GM10248 (cell line): Measurements from ENCODE around the gene SCLY.
"Not testable (repeated sequence)": the region's sequence is repeated elsewhere in the genome, so short reads cannot be mapped to it uniquely, and the experiment has no call there.

ENCODE experiments used
- CTCF ChIA-PET: fragments of 300-600 bp; sonication (Branson Sonifier 250); formaldehyde crosslinking; extraction: SDS; loops from one replicate; lab custom pipeline; 2021; ENCODE audit warnings: antibody characterized with exemption; lab: Yijun Ruan, JAX
- POLR2A ChIA-PET: fragments of 350-650 bp; sonication (Branson Sonifier 250); formaldehyde crosslinking; extraction: SDS; loops from one replicate; lab custom pipeline; 2020; ENCODE audit warnings: antibody characterized with exemption; lab: Yijun Ruan, JAX
- DNase-seq: peaks from one replicate; pipeline ENCODE4 v3.0.0; 2012; ENCODE audit errors: extremely low spot score
- TF ChIP-seq, protein P1 (sequence below): IDR thresholded peaks from 2 replicates; pipeline ENCODE4 v1.5.1; 2012; ENCODE audit warnings: mild to moderate bottlenecking, low read depth; ENCODE audit errors: extremely low read depth, missing control alignments, control extremely low read depth

Gene SCLY

DNA sequence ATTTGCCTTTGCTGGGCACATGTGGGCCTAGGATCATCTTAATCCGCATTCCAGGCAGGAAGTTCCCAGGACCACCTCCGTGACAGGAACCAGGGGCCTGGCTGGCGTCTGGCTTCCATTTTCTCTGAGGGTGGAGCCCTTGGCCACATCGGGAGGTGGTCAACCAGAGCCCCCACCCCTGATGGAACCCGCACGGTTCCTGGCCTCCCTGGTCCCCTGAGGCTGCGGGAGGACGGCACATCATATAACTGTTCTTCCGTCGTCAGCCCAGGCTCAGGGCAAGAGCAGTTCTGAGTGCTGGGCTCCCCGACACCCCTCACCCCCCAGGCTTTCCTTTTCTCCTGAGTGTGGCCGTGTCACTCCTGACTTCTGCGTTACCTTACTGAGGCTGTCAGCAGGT, 52.8 kb downstream of the SCLY start:
- TF ChIP-seq, protein P1, sequence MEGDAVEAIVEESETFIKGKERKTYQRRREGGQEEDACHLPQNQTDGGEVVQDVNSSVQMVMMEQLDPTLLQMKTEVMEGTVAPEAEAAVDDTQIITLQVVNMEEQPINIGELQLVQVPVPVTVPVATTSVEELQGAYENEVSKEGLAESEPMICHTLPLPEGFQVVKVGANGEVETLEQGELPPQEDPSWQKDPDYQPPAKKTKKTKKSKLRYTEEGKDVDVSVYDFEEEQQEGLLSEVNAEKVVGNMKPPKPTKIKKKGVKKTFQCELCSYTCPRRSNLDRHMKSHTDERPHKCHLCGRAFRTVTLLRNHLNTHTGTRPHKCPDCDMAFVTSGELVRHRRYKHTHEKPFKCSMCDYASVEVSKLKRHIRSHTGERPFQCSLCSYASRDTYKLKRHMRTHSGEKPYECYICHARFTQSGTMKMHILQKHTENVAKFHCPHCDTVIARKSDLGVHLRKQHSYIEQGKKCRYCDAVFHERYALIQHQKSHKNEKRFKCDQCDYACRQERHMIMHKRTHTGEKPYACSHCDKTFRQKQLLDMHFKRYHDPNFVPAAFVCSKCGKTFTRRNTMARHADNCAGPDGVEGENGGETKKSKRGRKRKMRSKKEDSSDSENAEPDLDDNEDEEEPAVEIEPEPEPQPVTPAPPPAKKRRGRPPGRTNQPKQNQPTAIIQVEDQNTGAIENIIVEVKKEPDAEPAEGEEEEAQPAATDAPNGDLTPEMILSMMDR: no peak
- no peak for DNase-seq
- ChIA-PET CTCF (no interaction called here), POLR2A (no interaction called here)

DNA sequence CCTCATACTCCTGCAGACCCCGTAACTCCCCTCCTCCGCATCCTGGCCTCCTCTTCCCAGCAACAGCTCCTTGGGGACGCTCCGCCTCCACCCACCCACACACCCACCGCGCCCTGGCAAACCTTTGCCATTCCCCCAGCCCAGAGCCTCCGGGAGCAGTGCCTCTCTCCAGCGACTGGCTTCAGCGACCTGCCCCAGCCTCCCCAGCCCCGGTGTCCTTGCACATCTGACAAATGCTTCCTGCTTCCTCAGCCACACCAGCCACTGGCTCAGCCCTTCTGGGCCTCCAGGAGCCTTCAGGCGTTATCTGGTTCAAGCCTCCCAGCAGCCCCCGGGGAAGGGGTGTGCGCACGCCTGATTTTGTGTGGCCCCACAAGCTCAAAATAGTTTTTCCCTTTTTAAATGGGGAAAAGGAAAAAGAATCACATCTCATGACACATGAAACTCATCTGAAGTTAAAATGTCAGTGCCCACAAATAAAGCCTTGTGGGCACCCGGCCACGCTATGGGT, 53.6 kb downstream of the SCLY start:
- ChIA-PET POLR2A (no interaction called here), CTCF (interaction anchor here (2.1 kb wide), 2 partner anchors 14 to 25 kb away, joined by 5 to 6 read pairs; no protein-coding TSS in a partner anchor)
- TF ChIP-seq, protein P1: no peak
- DNase-seq: no peak

DNA sequence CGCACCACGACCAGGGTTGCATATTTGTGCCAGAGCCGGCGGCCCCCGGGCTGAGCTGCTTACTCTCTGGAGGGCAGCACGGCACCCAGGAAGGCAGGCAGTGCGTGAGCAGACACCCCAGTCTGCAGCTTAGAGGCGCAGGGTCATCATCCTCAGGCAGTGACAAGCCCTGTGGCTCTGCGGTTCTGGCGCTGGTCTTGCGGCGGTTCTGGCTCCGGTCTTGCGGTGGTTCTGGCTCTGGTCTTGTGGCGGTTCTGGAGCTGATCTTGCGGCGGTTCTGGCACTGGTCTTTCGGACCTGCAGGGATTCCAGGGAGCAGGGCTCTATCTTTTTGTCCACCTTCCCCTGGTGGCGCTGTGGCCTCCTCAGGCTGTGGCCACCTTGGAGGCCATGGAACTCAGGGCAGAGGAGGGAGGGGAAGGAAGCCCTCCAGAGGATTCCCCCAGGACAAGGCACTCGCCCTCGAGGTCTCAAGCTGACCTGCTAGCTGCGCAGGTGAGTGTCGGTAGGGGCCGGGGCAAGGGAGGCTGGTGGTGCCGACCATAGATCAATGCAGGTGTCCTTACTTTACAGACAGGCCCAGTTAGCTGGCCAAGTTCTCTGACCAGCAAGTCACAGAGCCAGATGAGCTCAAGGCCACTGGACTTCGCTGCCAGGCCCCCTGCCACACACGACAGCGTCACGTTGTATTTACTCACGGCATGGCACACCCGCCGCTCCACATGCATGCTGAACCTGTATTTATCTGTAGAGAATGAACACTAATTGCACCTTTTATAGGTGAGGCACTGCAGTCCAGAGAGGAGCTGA, 54.3 kb downstream of the SCLY start:
- DNase-seq: no peak
- ChIA-PET POLR2A (no interaction called here), CTCF (interaction anchor here (2.1 kb wide), 2 partner anchors 14 to 24 kb away, joined by 5 to 6 read pairs; no protein-coding TSS in a partner anchor)
- TF ChIP-seq, protein P1: no peak

DNA sequence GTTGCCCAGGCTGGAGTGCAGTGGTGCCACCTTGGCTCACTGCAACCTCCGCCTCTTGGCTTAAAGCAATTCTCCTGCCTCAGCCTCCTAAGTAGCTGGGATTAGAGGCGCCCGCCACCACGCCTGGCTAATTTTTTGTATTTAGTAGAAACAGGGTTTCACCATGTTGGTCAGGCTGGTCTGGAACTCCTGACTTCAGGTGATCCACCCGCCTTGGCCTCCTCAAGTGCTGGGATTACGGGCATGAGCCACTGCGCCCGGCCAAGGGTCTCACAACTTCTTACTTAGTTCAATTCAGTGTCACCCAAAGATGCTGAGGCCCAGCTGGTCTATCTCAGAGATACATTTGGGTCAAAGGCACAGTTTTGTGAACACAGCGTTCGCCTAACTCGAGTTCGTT, 54.9 kb downstream of the SCLY start:
- CTCF ChIA-PET: interaction anchor here (2.1 kb wide), 2 partner anchors 13 to 23 kb away, joined by 5 to 6 read pairs; no protein-coding TSS in a partner anchor
- DNase-seq, POLR2A ChIA-PET: not testable (repeated sequence)

DNA sequence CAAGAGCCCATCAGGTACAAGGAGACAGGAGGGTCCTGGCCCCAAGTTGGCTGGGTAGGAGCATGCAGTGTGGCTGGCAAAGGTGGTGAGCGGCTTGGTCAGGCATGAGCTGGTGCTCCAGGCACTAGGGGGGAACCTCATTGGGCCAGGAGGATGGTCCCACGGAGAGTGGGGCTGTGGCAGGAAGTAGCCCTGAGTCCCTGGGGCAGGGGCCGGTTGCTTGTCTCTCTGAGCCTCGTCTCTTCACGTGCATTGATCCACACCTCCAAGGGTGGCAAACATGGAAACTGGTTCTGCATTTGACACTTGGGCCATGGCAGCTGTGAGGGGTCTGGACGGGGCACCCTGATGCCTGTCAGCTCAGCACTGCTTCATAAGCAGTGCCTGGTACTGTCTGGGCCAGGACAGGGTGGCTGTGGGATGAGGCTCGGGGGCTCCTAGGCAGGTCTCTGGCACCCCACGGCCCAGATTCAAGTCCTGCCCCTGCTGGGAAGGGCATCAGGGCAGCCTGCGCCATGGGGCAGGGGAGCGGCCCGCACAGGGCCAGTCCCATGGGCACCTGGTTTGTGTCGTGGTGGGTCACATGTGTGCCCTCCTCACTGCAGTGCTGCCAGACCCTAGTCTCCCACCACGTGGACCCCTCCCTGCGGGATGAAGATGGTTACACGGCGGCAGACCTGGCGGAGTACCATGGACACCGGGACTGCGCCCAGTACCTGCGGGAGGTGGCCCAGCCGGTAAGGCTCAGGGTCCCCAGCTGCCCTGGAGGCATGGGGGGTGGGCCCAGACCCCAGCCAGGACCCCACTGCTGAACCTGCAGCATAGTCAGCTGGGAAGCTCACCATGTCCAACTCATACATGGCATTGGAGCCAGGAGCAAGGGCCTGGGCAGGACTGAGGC, 55.7 kb downstream of the SCLY start:
- TF ChIP-seq, protein P1: no peak
- DNase-seq: no peak
- ChIA-PET CTCF (interaction anchor here (2.1 kb wide), 2 partner anchors 12 to 23 kb away, joined by 5 to 6 read pairs; no protein-coding TSS in a partner anchor), POLR2A (no interaction called here)

DNA sequence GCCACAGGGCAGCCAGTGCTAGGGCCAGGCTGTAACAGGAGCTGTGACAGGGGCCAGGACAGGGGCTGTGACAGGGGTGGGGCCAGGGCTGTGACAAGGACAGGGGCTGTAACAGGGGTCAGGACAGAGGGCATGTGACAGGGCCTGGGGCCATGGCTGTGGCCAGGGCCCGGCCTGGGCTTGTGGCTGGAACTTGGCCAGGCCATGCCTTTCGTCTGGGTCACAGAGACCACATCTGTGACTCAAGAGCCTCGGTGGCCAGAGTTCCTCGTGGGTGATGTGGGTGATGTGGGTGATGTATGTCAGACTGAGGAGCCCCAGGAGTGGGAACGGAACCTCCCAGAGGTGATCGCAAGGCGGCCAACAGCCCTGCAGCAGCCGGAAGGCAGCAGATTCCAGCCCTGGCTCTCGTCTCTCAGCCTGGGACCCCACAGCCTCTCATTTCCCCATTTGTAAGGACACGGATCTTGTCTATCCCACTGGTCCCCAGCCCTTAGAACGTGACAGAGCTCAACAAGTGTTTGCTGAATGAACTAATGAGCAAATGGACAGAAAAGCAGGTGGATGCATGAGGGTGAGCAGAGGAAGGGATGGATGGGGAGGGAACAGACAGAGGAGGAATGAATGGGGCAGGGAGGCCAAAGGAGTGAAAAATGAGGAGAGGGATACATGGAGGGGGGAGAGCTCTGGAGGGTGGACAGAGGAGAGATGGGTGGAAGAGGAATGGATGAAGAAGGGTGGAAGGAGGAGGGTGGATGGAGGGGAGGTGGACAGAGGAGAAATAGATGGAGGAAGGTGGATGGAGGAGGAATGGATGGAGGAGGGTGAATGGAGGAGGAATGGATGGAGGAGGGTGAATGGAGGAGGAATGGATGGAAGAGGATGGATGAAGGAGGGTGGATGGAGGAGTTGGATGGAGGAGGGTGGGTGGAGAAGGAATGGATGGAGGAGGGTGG, 56.7 kb downstream of the SCLY start:
- TF ChIP-seq, protein P1: no peak
- ChIA-PET POLR2A (no interaction called here), CTCF (no interaction called here)
- no peak for DNase-seq
